RKO (cell line): ENCODE data around the gene RPTOR.
"Not testable (repeated sequence)": the region's sequence is repeated elsewhere in the genome, so short reads cannot be mapped to it uniquely, and the experiment has no call there.

Source experiments
- DNase-seq: peaks from one replicate; pipeline ENCODE4 v3.0.0-alpha.2; 2016; ENCODE audit warnings: low spot score

RPTOR gene

DNA sequence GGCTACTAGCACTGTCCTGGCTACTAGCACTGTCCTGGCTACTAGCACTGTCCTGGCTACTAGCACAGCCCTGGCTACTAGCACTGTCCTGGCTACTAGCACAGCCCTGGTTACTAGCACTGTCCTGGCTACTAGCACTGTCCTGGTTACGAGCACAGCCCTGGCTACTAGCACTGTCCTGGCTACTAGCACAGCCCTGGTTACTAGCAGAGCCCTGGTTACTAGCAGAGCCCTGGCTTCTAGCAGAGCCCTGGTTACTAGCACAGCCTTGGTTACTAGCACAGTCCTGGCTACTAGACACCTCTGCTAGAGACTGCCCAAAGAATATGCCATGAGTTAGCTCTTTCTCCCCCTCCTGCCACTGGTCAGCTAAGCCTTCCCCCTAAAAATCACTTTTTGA lies 200.1 kb downstream of the RPTOR start:
- not testable (repeated sequence) for DNase-seq

GRCh38 chr17:80745183-80745582 lies 200.5 kb downstream of the RPTOR start:
- no peak for DNase-seq

DNA sequence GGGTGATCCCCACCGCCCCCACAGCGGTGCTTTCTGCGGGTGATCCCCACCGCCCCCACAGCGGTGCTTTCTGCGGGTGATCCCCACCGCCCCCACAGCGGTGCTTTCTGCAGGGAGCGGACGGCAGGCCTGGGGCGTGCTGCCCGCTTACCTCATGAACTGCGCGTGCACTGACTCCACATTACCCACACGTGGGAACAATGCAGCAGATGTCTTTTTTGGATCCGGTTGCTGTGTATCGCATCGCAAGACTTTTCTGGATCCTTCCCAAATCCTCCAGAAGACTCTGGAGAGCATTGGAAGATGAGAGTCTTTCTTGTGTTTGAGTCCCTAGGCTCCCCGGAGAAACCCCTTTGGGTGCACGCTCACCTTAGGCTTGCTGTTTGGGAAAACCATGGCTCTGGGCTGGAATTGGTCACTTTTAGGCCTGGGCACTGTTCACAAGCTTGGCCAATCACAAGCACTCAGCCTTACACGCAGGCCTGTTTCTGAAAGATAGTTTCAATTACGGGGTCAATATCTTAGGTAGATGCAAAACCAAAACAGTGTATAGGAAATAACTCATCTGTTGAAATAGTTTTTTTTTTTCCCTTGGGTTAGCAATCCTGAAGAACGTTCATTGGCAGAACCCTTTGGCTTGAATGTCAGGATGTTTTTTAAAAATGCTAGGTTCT lies 201.8 kb downstream of the RPTOR start:
- no peak for DNase-seq

GRCh38 chr17:80747469-80747868 lies 202.8 kb downstream of the RPTOR start:
- DNase-seq = no peak

DNA sequence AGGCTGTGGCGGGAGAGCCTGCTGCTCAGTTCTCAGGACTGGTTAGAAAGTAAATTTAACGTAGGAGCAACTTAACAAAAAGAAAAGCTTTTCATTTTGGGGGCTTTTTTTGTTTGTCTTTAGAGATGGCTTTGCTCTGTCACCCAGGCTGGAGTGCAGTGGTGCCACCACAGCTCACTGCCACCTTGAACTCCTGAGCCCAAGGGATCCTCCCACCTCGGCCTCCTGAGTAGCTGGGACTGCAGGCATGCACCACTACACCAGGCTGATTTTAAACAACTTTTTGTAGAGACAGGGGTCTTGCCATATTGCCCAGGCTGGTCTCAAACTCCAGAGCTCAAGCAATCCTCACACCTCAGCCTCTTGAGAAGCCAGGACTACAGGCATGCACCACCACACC lies 205.0 kb downstream of the RPTOR start:
- DNase-seq = no peak

DNA sequence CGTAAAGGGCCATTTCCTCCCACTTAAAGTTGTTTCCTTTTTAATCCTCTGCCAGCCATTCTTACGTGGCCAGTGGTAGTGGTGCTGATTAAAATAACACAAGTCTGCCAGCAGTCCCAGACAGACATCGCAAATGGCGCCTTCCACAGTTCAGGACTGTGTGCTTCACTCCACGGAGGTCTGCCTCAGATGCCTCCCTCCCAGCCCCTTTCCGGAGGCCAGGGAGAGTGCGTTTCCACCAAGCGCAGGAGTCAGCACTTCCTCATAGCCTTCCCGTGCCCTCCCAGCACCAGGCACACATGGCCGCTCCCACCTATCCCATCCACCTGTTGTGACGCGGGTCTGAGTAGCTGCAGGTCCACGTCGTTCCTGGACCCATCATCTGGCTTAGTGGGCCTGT lies 205.6 kb downstream of the RPTOR start:
- DNase-seq = no peak

DNA sequence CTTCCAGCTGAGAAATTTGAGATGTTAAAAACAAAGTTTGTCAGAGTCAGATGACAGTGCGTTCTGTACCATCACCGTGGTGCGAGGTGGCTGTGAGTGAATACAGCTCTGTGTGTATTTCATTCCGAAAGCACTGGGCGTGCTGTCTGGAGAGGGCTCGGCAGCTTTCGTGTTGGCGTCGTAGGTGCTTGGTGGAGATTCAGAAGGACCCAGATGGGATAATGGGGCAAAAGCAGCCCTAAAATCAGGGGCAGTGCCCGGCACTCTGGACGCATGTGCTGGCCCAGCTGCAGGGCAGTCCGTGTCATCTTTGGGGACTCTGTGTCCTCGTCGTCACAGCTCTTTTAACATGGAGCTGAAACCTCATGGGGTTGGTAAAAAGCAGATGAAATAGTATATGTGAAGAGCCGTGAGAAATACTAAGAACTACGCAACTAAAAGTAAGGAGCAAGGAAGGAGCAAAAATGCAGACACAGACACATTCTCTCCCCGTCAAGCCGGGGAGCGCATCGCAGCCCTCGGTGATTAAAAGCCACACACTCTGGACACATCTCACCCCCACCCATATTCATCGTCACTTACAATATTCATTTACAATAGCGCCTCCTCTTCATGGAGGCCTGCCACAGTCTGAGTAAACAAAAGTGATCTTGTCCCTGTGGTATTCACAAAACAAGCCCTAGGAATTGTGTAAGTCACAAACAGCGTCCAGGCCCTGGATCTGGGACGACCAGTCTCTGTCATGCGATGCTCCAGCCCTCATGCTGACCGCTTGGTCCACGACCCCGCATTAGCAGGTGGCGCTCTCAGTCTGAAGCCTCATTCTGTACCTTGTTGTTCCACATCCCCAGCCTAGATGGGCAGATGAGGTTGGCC lies 206.7 kb downstream of the RPTOR start:
- DNase-seq = no peak

GRCh38 chr17:80751946-80752581 lies 207.4 kb downstream of the RPTOR start:
- no peak for DNase-seq

DNA sequence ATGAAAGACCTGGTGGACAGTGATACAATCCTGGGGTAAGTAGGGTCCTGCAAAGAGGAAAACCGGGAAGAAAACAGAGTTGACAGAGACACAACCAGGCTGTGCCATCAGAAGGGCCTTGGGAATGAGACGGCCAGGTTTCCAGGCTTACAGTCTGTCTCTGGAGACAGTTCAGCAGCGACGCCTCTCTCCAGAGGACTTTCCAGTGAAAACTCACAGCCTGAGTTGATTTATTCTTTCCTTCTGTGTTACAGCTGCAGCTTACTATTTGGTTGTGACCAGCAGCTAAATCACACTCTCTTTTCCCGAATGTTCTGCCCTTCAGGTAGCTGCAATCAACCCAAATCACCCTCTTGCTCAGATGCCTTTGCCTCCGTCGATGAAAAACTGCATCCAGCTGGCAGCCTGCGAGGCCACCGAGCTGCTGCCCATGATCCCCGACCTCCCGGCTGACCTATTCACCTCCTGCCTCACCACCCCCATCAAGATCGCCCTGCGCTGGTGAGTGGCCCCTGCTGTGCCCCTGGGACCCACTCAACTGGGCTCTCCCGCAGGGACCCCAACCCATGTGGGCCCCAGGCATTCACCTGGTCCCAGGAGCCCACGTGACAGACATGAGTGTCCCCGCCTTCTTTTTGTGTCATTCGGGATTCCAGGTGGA lies 209.2 kb downstream of the RPTOR start:
- no peak for DNase-seq

GRCh38 chr17:80754846-80755245 lies 210.2 kb downstream of the RPTOR start:
- DNase-seq = no peak

GRCh38 chr17:80755650-80756405 lies 211.2 kb downstream of the RPTOR start:
- DNase-seq = no peak

DNA sequence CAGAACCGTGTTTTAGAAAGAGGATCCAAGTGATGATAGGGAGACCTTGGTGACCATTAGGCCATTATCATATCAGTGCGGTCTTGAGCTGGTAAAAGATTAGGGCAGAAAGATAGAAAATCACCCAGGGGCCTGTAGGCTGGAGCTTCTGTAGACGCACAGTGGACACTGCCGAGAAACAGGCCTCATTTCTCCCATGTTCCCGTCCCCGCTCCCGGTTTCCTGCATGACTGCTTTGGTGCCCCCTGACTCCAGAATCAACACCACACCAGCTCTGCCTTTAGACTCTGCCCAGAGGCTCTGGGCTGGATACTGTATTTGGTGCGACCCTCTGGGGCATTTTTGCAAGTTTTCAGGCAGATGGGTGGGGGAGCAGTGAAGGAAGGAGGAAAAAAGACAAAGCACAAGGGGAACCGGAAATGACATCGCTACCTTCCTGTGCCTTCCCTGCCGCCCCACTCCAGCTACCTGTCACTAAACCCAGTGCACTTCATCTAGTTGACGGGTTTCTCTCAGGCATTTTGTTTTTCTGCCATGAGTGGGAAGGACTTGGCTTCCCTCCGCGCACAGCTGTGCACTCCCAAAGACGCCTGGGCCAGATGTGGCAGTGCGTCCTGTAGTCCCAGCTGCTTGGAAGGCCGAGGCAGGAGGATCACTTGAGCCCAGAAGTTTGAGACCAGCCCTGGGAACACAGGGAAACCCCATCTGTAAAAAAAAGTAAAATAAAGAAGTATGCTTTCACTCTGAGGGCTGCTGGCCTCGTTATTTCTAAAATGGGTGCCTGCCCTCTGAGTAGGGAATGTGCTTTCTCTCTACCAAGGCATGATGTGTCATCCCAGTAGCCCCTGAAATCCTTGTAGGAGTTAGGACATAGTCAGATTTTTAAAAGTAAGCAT lies 214.1 kb downstream of the RPTOR start:
- no peak for DNase-seq

DNA sequence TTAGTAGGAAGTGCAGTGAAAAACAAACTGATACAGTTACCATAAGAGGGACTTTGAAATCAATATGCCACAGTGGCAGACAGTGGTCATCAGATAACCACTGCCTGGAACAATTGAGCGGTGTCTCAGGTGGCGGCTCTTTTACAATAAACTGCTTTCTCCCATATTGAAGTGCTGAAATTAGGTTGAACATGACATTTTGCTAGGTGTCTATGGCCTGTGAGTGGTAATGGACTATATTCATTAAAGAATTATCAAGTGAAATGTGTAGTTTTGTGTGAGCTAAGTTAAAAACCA lies 214.7 kb downstream of the RPTOR start:
- no peak for DNase-seq

DNA sequence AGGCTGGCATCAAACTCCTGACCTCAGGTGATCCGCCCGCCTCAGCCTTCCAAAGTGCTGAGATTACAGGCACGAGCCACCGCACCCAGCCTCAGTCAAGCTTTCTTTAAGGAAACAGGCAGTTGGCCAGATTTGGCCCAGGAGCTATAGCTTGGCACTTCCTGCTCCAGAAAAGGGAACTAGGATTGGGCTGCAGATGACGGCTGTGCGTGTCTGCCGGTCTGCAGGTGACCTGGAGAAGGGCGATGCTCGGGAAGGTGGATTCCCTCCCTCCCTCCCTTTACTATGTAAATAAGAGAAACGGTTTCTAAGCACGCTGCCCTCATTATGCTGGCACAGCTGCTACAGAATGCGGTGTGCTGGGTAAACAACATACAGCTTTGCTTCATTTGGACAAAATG lies 215.9 kb downstream of the RPTOR start:
- DNase-seq = no peak

GRCh38 chr17:80761110-80761871 lies 216.7 kb downstream of the RPTOR start:
- DNase-seq = peak; percentile 48

GRCh38 chr17:80762076-80762475 lies 217.4 kb downstream of the RPTOR start:
- DNase-seq = no peak

DNA sequence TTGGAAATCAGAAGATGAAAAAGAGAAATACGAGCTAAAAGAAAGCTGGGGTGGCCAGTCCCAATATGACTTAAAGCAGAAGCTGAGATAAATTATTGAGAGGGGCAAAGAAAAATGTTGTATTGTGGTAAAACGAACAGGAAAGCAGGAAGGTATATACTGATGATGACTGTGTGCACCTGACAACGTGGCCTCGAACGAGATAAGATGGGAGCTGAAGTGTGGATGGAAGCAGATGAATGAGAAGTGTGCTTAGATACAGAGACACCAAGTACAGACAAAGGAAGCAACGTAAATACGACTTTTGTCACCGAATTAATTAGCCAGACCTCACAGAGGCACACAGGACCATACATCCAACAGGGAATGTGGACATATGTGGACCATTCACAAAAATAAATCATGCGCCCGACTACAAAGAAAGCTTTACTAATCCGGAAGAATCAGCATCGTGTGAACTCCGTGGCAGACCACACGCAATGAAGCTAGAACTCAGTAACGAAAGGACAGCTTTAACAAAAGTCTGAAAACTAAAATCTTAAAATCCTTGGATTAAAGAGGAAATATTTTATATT lies 218.7 kb downstream of the RPTOR start:
- no peak for DNase-seq

DNA sequence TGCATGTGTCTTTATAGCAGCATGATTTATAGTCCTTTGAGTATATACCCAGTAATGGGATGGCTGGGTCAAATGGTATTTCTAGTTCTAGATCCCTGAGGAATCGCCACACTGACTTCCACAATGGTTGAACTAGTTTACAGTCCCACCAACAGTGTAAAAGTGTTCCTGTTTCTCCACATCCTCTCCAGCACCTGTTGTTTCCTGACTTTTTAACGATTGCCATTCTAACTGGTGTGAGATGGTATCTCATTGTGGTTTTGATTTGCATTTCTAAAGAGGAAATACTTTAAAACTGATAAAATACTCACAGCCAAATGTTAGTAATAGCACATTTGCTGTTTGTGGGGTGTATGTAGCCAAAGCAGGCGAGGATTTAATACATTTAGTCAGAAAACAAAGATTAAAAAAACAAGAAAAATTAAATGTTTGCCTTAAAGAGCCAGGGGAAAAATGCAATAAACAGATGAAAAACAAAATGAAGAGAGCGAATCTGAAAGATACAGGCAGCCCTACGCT lies 220.0 kb downstream of the RPTOR start:
- not testable (repeated sequence) for DNase-seq

- DNase-seq = no peak
These were observed 220.8 kb downstream of the RPTOR start for GRCh38 chr17:80765241-80765961.
